Measurements from ENCODE around the gene CHD6.

The CHD6 gene

GRCh38 chr20:41408156-41408794 is 209.9 kb downstream of the CHD6 start:
- Histone ChIP-seq H3K9ac (ENCODE audit: low read length) (no peak overlapping the region), H4K20me1 (ENCODE audit: insufficient read depth, low read length) (no peaks in the 10 kb centered on the region)

GRCh38 chr20:41407607-41408006 is 210.6 kb downstream of the CHD6 start:
- Histone ChIP-seq H3K9me3 (ENCODE audit: low read length) (no peaks in the 10 kb centered on the region), H4K20me1 (ENCODE audit: insufficient read depth, low read length) (no peaks in the 10 kb centered on the region), H3K4me2 (ENCODE audit: low read length) (no peak overlapping the region), H3F3A (ENCODE audit: insufficient read depth, low read length) (0 out of 2 replicates have a peak, but pooled peaks cover 2% of the 10 kb centered on the region), H2AFZ (ENCODE audit: low read length) (no peak overlapping the region), H3K4me1 (ENCODE audit: insufficient read depth, low read length, severe bottlenecking) (no peaks in the 10 kb centered on the region), H3K27ac (ENCODE audit: low read depth, low read length, poor library complexity, severe bottlenecking) (no peak overlapping the region), H3K9me2 (ENCODE audit: low read depth, low read length) (no peaks in the 10 kb centered on the region), H3K36me3 (ENCODE audit: insufficient read depth, low read length) (peaks cover 64% of the 10 kb centered on the region; the same call in 1 of the 2 replicates), H3K27me3 (ENCODE audit: insufficient read depth, low read length) (no peaks in the 10 kb centered on the region), H3K79me2 (ENCODE audit: insufficient read depth, low read length) (no peaks in the 10 kb centered on the region), H3K4me3 (ENCODE audit: low read depth, low read length, poor library complexity, severe bottlenecking) (no peak overlapping the region), H3K9ac (ENCODE audit: low read length) (no peak overlapping the region)
- TF ChIP-seq EZH2 (IDR thresholded peaks at IDR 0.05; ENCODE audit: borderline replicate concordance, low read length), result no peak
- TF ChIP-seq CTCF (IDR thresholded peaks at IDR 0.05; ENCODE audit: low read length), result no peak

More at GRCh38 chr20:41408156-41408794, 209.9 kb downstream of the CHD6 start:
- Histone ChIP-seq H3K4me3 (ENCODE audit: low read depth, low read length, poor library complexity, severe bottlenecking) (no peak overlapping the region), H3K4me2 (ENCODE audit: low read length) (no peak overlapping the region), H3K36me3 (ENCODE audit: insufficient read depth, low read length) (peaks cover 71% of the 10 kb centered on the region; the same call in 1 of the 2 replicates), H3K9me2 (ENCODE audit: low read depth, low read length) (no peaks in the 10 kb centered on the region), H2AFZ (ENCODE audit: low read length) (no peak overlapping the region), H3K4me1 (ENCODE audit: insufficient read depth, low read length, severe bottlenecking) (no peaks in the 10 kb centered on the region), H3K27ac (ENCODE audit: low read depth, low read length, poor library complexity, severe bottlenecking) (no peak overlapping the region), H3K27me3 (ENCODE audit: insufficient read depth, low read length) (no peaks in the 10 kb centered on the region), H3F3A (ENCODE audit: insufficient read depth, low read length) (0 out of 2 replicates have a peak, but pooled peaks cover 4% of the 10 kb centered on the region), H3K79me2 (ENCODE audit: insufficient read depth, low read length) (no peaks in the 10 kb centered on the region), H3K9me3 (ENCODE audit: low read length) (no peaks in the 10 kb centered on the region)
- no peak for TF ChIP-seq EZH2 (IDR thresholded peaks at IDR 0.05; ENCODE audit: borderline replicate concordance, low read length)

- H2AFZ ChIP-seq (ENCODE audit: low read length), result no peak overlapping the region
- no peaks in the 10 kb centered on the region for H3K9me2 ChIP-seq (ENCODE audit: low read depth, low read length)
- H3F3A ChIP-seq (ENCODE audit: insufficient read depth, low read length), result no peaks in the 10 kb centered on the region
- no peak overlapping the region for H3K27ac ChIP-seq (ENCODE audit: low read depth, low read length, poor library complexity, severe bottlenecking)
- H3K4me2 ChIP-seq (ENCODE audit: low read length), result no peak overlapping the region
- H3K4me1 ChIP-seq (ENCODE audit: insufficient read depth, low read length, severe bottlenecking), result no peaks in the 10 kb centered on the region
- H3K36me3 ChIP-seq (ENCODE audit: insufficient read depth, low read length), result peaks cover 58% of the 10 kb centered on the region; the same call in 1 of the 2 replicates
- H3K9ac ChIP-seq (ENCODE audit: low read length), result no peak overlapping the region
- no peak overlapping the region for H3K4me3 ChIP-seq (ENCODE audit: low read depth, low read length, poor library complexity, severe bottlenecking)
- TF ChIP-seq CTCF (IDR thresholded peaks at IDR 0.05; ENCODE audit: low read length) (no peak), EZH2 (IDR thresholded peaks at IDR 0.05; ENCODE audit: borderline replicate concordance, low read length) (no peak)
- no peaks in the 10 kb centered on the region for H3K79me2 ChIP-seq (ENCODE audit: insufficient read depth, low read length)
- H3K9me3 ChIP-seq (ENCODE audit: low read length), result no peaks in the 10 kb centered on the region
- no peaks in the 10 kb centered on the region for H3K27me3 ChIP-seq (ENCODE audit: insufficient read depth, low read length)
- H4K20me1 ChIP-seq (ENCODE audit: insufficient read depth, low read length), result no peaks in the 10 kb centered on the region
These were observed 211.2 kb downstream of the CHD6 start for GRCh38 chr20:41406896-41407444.

Data from OCI-LY1 (cell line).